Adrenal gland (tissue), 5 donors: ENCODE measurements around the gene CDK14.

Source experiments
- CTCF ChIP-seq, 6 experiments: fragments of 450-650 bp in 4 of 6; fragments of 200-600 bp in 2 of 6; sonication (generic) in 1 of 6; IDR thresholded peaks; 1 replicate in 5 of 6; 2 replicates in 1 of 6; pipeline versions ENCODE4 v1.5.1 to v1.8.0; 2016 to 2021; ENCODE audit warnings: antibody characterized with exemption in 6 of 6, mild to moderate bottlenecking in 2 of 6, moderate library complexity in 1 of 6
- POLR2A ChIP-seq, 2 donors: fragments of 450-650 bp; IDR thresholded peaks; one replicate each; pipeline ENCODE4 v1.6.1; 2017; ENCODE audit warnings: antibody characterized with exemption in 2 of 2, mild to moderate bottlenecking in 2 of 2, moderate library complexity in 1 of 2
- donor health status: DM: no; HTN: no; CAD: no.

GRCh38 chr7:90792301-90792700 lies 196.2 kb downstream of the CDK14 start:
- TF ChIP-seq POLR2A (IDR thresholded peaks at IDR 0.05) (no peak), CTCF (IDR thresholded peaks at IDR 0.05) (no peak)
